Glutamatergic neuron (in vitro differentiated cells): ENCODE results near the gene TAF1A. TPM values are rescaled to one million over a fixed set of nuclear protein-coding genes. Genes with fewer than 3 reads are reported as not detected.

Source experiments
- DNase-seq: peaks from one replicate; pipeline ENCODE4 v3.0.0; 2022
- H3K27ac Mint-ChIP-seq: one replicate; pipeline ENCODE4 v1.8.0; 2020; ENCODE audit warnings: mild to moderate bottlenecking, mixed read lengths, inconsistent platforms; ENCODE audit not compliant: unreplicated experiment
- H3K27me3 Mint-ChIP-seq: one replicate; pipeline ENCODE4 v1.8.0; 2020; ENCODE audit warnings: mild to moderate bottlenecking, moderate library complexity, mixed read lengths, inconsistent platforms; ENCODE audit not compliant: unreplicated experiment
- H3K36me3 Mint-ChIP-seq: one replicate; pipeline ENCODE4 v1.8.0; 2020; ENCODE audit warnings: mild to moderate bottlenecking, mixed read lengths, inconsistent platforms; ENCODE audit not compliant: unreplicated experiment
- H3K4me1 Mint-ChIP-seq: one replicate; pipeline ENCODE4 v1.8.0; 2020; ENCODE audit warnings: mild to moderate bottlenecking, low read depth, mixed read lengths, inconsistent platforms; ENCODE audit not compliant: unreplicated experiment
- H3K4me3 Mint-ChIP-seq: one replicate; pipeline ENCODE4 v1.8.0; 2020; ENCODE audit warnings: mild to moderate bottlenecking, mixed read lengths, inconsistent platforms; ENCODE audit not compliant: unreplicated experiment
- H3K9me3 Mint-ChIP-seq: one replicate; pipeline ENCODE4 v1.8.0; 2020; ENCODE audit warnings: mild to moderate bottlenecking, moderate library complexity, mixed read lengths, inconsistent platforms; ENCODE audit not compliant: unreplicated experiment
- CTCF ChIP-seq: fragments of 200-600 bp; sonication (generic); IDR thresholded peaks from one replicate; pipeline ENCODE4 v1.5.0; 2021; ENCODE audit not compliant: partially characterized antibody, unreplicated experiment
- total RNA-seq: library from RNA; stranded (reverse); fragmentation: NEBNext Ultra II Directional; extraction: Animal tissue kit (Norgen Biotek cat#: 25700); gene quantifications from one replicate; pipeline ENCODE4 v1.2.1, GENCODE V29; 2021; ENCODE audit not compliant: unreplicated experiment

TAF1A gene
- total RNA-seq, 1 donor from 2014 or later = 10.4 TPM

DNA sequence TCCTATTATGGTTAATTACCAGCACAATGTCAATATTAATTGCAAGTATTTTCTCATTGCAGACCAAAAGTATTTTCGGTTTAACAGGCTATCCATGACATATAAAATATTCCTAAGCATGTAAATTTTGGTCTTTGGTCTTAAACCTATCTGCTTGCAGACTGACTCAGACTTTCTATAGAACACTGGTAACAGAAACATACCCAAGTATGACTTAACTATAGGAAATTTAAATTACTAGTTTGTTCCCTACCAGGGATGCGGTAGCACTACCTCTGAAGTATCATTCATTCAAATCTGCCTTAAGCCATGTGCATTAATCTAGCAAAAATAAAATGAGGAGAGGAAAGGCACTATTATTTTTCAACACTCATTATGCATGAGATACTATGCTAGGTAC is 2.9 kb downstream of the TAF1A start:
- peaks cover 2% of the 10 kb centered on the region for H3K9me3 Mint-ChIP-seq
- no peak overlapping the region for H3K4me3 Mint-ChIP-seq
- H3K4me1 Mint-ChIP-seq = peaks cover 2% of the 10 kb centered on the region

GRCh38 chr1:222583079-222583478 is 6.7 kb downstream of the TAF1A start:
- Mint-ChIP-seq H3K4me1 (no peaks in the 10 kb centered on the region), H3K36me3 (no peaks in the 10 kb centered on the region), H3K27ac (no peak overlapping the region), H3K9me3 (peaks cover 2% of the 10 kb centered on the region), H3K27me3 (no peaks in the 10 kb centered on the region), H3K4me3 (no peak overlapping the region)
- DNase-seq = no peak
- no peak for TF ChIP-seq CTCF

More for the DNA sequence above, 2.9 kb downstream of the TAF1A start:
- TF ChIP-seq CTCF = no peak
- no peaks in the 10 kb centered on the region for H3K36me3 Mint-ChIP-seq
- no peak for DNase-seq
- no peaks in the 10 kb centered on the region for H3K27me3 Mint-ChIP-seq
- no peak overlapping the region for H3K27ac Mint-ChIP-seq

GRCh38 chr1:222582099-222582774 is 7.5 kb downstream of the TAF1A start:
- H3K27ac Mint-ChIP-seq = no peak overlapping the region
- H3K9me3 Mint-ChIP-seq = peaks cover 2% of the 10 kb centered on the region
- no peak for TF ChIP-seq CTCF
- no peak for DNase-seq
- H3K27me3 Mint-ChIP-seq = no peaks in the 10 kb centered on the region
- no peaks in the 10 kb centered on the region for H3K4me1 Mint-ChIP-seq
- no peak overlapping the region for H3K4me3 Mint-ChIP-seq
- H3K36me3 Mint-ChIP-seq = no peaks in the 10 kb centered on the region

- no peak overlapping the region for H3K27ac Mint-ChIP-seq
- peaks cover 2% of the 10 kb centered on the region for H3K9me3 Mint-ChIP-seq
- no peak for TF ChIP-seq CTCF
- H3K36me3 Mint-ChIP-seq = no peaks in the 10 kb centered on the region
- no peaks in the 10 kb centered on the region for H3K4me1 Mint-ChIP-seq
- DNase-seq = no peak
- H3K27me3 Mint-ChIP-seq = no peaks in the 10 kb centered on the region
- H3K4me3 Mint-ChIP-seq = no peak overlapping the region
Measured at GRCh38 chr1:222579316-222579715, 10.4 kb downstream of the TAF1A start.

DNA sequence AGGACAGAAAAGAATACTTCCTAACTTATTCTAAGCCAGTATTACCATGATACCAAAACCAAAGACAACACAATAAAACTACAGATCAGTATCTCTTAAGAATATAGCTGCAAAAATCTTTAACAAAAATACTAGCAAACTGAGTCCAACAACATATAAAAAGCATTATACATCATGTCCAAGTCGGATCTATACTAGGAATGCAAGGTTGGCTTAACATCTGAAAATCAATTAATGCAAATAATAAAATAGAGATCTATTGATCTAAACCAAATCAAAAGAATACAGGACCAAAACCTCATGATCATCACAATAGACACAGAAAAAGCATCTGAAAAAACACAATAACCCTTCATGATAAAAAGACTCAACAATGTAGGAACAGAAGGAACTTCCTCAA is 18.9 kb downstream of the TAF1A start:
- H3K9me3 Mint-ChIP-seq = no peaks in the 10 kb centered on the region
- no peaks in the 10 kb centered on the region for H3K27me3 Mint-ChIP-seq
- H3K27ac Mint-ChIP-seq = no peak overlapping the region
- DNase-seq = no peak
- no peak overlapping the region for H3K4me3 Mint-ChIP-seq
- peaks cover 8% of the 10 kb centered on the region for H3K36me3 Mint-ChIP-seq
- H3K4me1 Mint-ChIP-seq = no peaks in the 10 kb centered on the region
- TF ChIP-seq CTCF = no peak
